GM19372 (cell line): ENCODE measurements around the gene EHD4.

Experiments used
- ATAC-seq: cut with Tn5 transposase; IDR thresholded peaks from one replicate; pipeline ENCODE4 v1.9.1; 2021; ENCODE audit warnings: mild to moderate bottlenecking, low read depth, moderate library complexity; ENCODE audit not compliant: unreplicated experiment

The EHD4 gene

GRCh38 chr15:41848631-41849030, 123.7 kb downstream of the EHD4 start:
- ATAC-seq, result no peak

- no peak for ATAC-seq
Observed at GRCh38 chr15:41847981-41848380, 124.4 kb downstream of the EHD4 start.

GRCh38 chr15:41847206-41847605, 125.2 kb downstream of the EHD4 start:
- ATAC-seq, result no peak
